ENCODE measurements around the gene EID2. TPM values are rescaled to one million over a fixed set of nuclear protein-coding genes. Genes with fewer than 3 reads are reported as not detected.
A peak's percentile ranks its signal among the peaks of the same experiment; 100 is the strongest.

Gene EID2
- total and polyA plus RNA-seq, 2 of the 4 experiments (the other 2 are of a cell fraction): 5.7 to 9.8 TPM

GRCh38 chr19:39544226-39544903 lies 4.4 kb upstream of the EID2 start:
- in situ Hi-C loops (cut with MboI; ENCODE audit: low sequenced_read_pairs) (loop anchor here (10.0 kb wide), 1 partner anchor 300 kb away; the partner anchor contains the start of gene FBL), intact Hi-C loops (cut with micrococcal nuclease) (loop anchor here (5.0 kb wide), 1 partner anchor 278 kb away; no protein-coding TSS in a partner anchor), dilution Hi-C loops (cut with HindIII; ENCODE audit: low sequenced_read_pairs, unreplicated experiment) (no loop called here)
- H3K4me1 ChIP-seq (ENCODE audit: control insufficient read depth, insufficient read depth, low read length): no peaks in the 10 kb centered on the region
- no peak overlapping the region for H3K23ac ChIP-seq (ENCODE audit: low read depth, low read length)
- H3K9me3 ChIP-seq (ENCODE audit: control insufficient read depth, insufficient read depth, low read length): no peaks in the 10 kb centered on the region
- H3K4me3 ChIP-seq (ENCODE audit: insufficient read depth, low read depth, low read length): no peak overlapping the region
- H3K36me3 ChIP-seq (ENCODE audit: control insufficient read depth, insufficient read depth, low read length): no peaks in the 10 kb centered on the region
- H3K4me2 ChIP-seq (ENCODE audit: low read depth, low read length): no peak overlapping the region
- no peaks in the 10 kb centered on the region for H4K20me1 ChIP-seq (ENCODE audit: insufficient read depth, low read length)
- peaks cover 6% of the 10 kb centered on the region for H3K27me3 ChIP-seq (ENCODE audit: control insufficient read depth, insufficient read depth, low read length)
- ATAC-seq (ENCODE audit: low read depth): no peak
- H2BK20ac ChIP-seq (ENCODE audit: low read depth, low read length): no peak overlapping the region
- H2BK5ac ChIP-seq (ENCODE audit: low read depth, low read length, poor library complexity, severe bottlenecking): no peak overlapping the region
- TF ChIP-seq MXI1 (IDR thresholded peaks at IDR 0.05; ENCODE audit: borderline replicate concordance, low read depth, low read length) (no peak), CEBPB (IDR thresholded peaks at IDR 0.05; ENCODE audit: low read depth, low read length) (no peak), SMC3 (IDR thresholded peaks at IDR 0.05; ENCODE audit: low read depth, low read length) (no peak), RAD21 (IDR thresholded peaks at IDR 0.05; ENCODE audit: low read length) (no peak), RCOR1 (IDR thresholded peaks at IDR 0.05; ENCODE audit: insufficient replicate concordance, low read length) (no peak), BHLHE40 (IDR thresholded peaks at IDR 0.05; ENCODE audit: low read depth, low read length) (no peak), POLR2A (IDR thresholded peaks at IDR 0.05; ENCODE audit: low read depth, low read length) (no peak)
- no peak overlapping the region for H2AK5ac ChIP-seq (ENCODE audit: low read depth, low read length)
- CTCF ChIA-PET: interaction anchor here (0.7 kb wide), 1 partner anchor 815 kb away, joined by 3 read pairs; no protein-coding TSS in a partner anchor
- H4K5ac ChIP-seq (ENCODE audit: low read depth, low read length): no peak overlapping the region
- H2AFZ ChIP-seq (replicated peaks; ENCODE audit: low read length, poor library complexity): no peak overlapping the region
- H3K9me1 ChIP-seq (ENCODE audit: insufficient read depth, low read length): no peaks in the 10 kb centered on the region
- H3K18ac ChIP-seq (ENCODE audit: low read depth, low read length): no peak overlapping the region
- no peak overlapping the region for H2AK9ac ChIP-seq (replicated peaks; ENCODE audit: low read depth, low read length, poor library complexity)
- H3K27ac ChIP-seq (ENCODE audit: insufficient read depth, low read length): no peak overlapping the region
- H4K8ac ChIP-seq (ENCODE audit: low read depth in 2 of 2, low read length in 2 of 2): no peak overlapping the region
- no peak overlapping the region for H3K14ac ChIP-seq (replicated peaks; ENCODE audit: low read depth, low read length)
- no peak overlapping the region for H3K4ac ChIP-seq (ENCODE audit: low read depth, low read length)
- peak; percentile 13 for DNase-seq
- H2BK15ac ChIP-seq (ENCODE audit: low read depth, low read length): no peak overlapping the region
- BruUV-seq (replicated peaks): no TSS peak
- H3K9ac ChIP-seq (ENCODE audit: low read depth, low read length): no peak overlapping the region
- H4K91ac ChIP-seq (ENCODE audit: insufficient read depth, low read depth, low read length): no peak overlapping the region
- 50% methylated on average over 5 of the region's 7 CpGs; no CpG with 5 or more reads in 1 of the 2 experiments for WGBS, 2 experiments (ENCODE audit: extremely low coverage in 2 of 2, insufficient read length in 1 of 2)
- H2BK120ac ChIP-seq (ENCODE audit: low read depth, low read length): no peak overlapping the region
- POLR2A ChIA-PET (ENCODE audit: unreplicated experiment): no interaction called here
- no peak overlapping the region for H3K56ac ChIP-seq (ENCODE audit: extremely low read depth, insufficient read depth, low read length)
- H3K79me1 ChIP-seq (ENCODE audit: low read depth in 1 of 2, low read length in 2 of 2): peaks cover 0 to 1% of the 10 kb centered on the region in 2 experiments; a peak in 1 of 4 replicates

All from IMR-90 (cell line).